A673 (cell line): Measurements from ENCODE around the gene RHPN2. TPM values are rescaled to one million over a fixed set of nuclear protein-coding genes. Genes with fewer than 3 reads are reported as not detected.
"Not testable (repeated sequence)": the region's sequence is repeated elsewhere in the genome, so short reads cannot be mapped to it uniquely, and the experiment has no call there.

Experiments used
- BruUV-seq: library from RNA; stranded (reverse); fragments of 400-500 nt; replicated peaks from 2 replicates; lab custom pipeline; 2021; lab: Mats Ljungman, UMichigan
- CTCF ChIA-PET: fragments of 300-600 bp; sonication (Branson Sonifier 250); formaldehyde crosslinking; loops from one replicate; lab custom pipeline; 2022; ENCODE audit warnings: antibody characterized with exemption; lab: Charles Lee
- POLR2A ChIA-PET: fragments of 300-600 bp; sonication (Branson Sonifier 250); formaldehyde crosslinking; loops from one replicate; lab custom pipeline; 2022; ENCODE audit warnings: antibody characterized with exemption; ENCODE audit not compliant: low non-redundant PET; lab: Charles Lee
- DNase-seq: peaks from one replicate; pipeline ENCODE4 v3.0.0-alpha.2; 2015; ENCODE audit warnings: low spot score
- H3K27ac ChIP-seq: fragments of 200-600 bp; sonication (generic); 2 replicates; pipeline ENCODE4 v1.5.1; 2016; ENCODE audit warnings: mixed run types, low read depth, mild to moderate bottlenecking, mixed read lengths, antibody characterized with exemption, low read length; ENCODE audit not compliant: poor library complexity, severe bottlenecking
- H3K27me3 ChIP-seq: fragments of 200-600 bp; sonication (generic); replicated peaks from 2 replicates; pipeline ENCODE4 v1.6.1; 2017; ENCODE audit warnings: mixed run types, low read depth, mild to moderate bottlenecking, mixed read lengths, antibody characterized with exemption, low read length; ENCODE audit not compliant: insufficient read depth, poor library complexity
- H3K36me3 ChIP-seq: fragments of 200-600 bp; sonication (generic); 2 replicates; pipeline ENCODE4 v1.6.1; 2016; ENCODE audit warnings: mixed run types, mild to moderate bottlenecking, mixed read lengths, antibody characterized with exemption, low read length; ENCODE audit not compliant: insufficient read depth, poor library complexity, severe bottlenecking
- H3K4me1 ChIP-seq: fragments of 200-600 bp; sonication (generic); 2 replicates; pipeline ENCODE4 v1.6.1; 2017; ENCODE audit warnings: mixed run types, mild to moderate bottlenecking, mixed read lengths, antibody characterized with exemption, low read length; ENCODE audit not compliant: insufficient read depth, poor library complexity, severe bottlenecking
- H3K4me3 ChIP-seq: fragments of 200-600 bp; sonication (generic); 2 replicates; pipeline ENCODE4 v1.5.1; 2016; ENCODE audit warnings: low read depth, mixed run types, mild to moderate bottlenecking, mixed read lengths, low read length; ENCODE audit not compliant: poor library complexity, severe bottlenecking
- H3K9me3 ChIP-seq: fragments of 200-600 bp; sonication (generic); 2 replicates; pipeline ENCODE4 v1.6.1; 2016; ENCODE audit warnings: mixed run types, low read depth, mild to moderate bottlenecking, mixed read lengths, antibody characterized with exemption, low read length; ENCODE audit not compliant: poor library complexity, severe bottlenecking
- CTCF ChIP-seq: fragments of 300-800, 200-600 bp; sonication (generic); conservative IDR thresholded peaks from 2 replicates; pipeline ENCODE4 v1.5.1; 2017; ENCODE audit warnings: low read depth, mild to moderate bottlenecking, antibody characterized with exemption, low read length, moderate library complexity, mixed read lengths
- EZH2 ChIP-seq: fragments of 200-600 bp; sonication (generic); IDR thresholded peaks from 2 replicates; pipeline ENCODE4 v1.6.1; 2017; ENCODE audit warnings: borderline replicate concordance, low read depth, mild to moderate bottlenecking, mixed read lengths, antibody characterized with exemption, low read length; ENCODE audit not compliant: poor library complexity, severe bottlenecking
- intact Hi-C: fragments of 100-400 bp; cut with micrococcal nuclease; formaldehyde crosslinking; loops from one replicate; pipeline ENCODE4 v1.10.0; 2022; ENCODE audit not compliant: unreplicated experiment
- total RNA-seq: library from RNA; stranded (reverse); gene quantifications from 2 replicates; pipeline ENCODE4 v1.2.3, GENCODE V29; 2021

Gene RHPN2
- total RNA-seq, 1 experiment from 2014 or later, result 10.5 TPM

GRCh38 chr19:33036370-33037167 is 28.1 kb downstream of the RHPN2 start:
- CTCF ChIA-PET, BruUV-seq: not testable (repeated sequence)

DNA sequence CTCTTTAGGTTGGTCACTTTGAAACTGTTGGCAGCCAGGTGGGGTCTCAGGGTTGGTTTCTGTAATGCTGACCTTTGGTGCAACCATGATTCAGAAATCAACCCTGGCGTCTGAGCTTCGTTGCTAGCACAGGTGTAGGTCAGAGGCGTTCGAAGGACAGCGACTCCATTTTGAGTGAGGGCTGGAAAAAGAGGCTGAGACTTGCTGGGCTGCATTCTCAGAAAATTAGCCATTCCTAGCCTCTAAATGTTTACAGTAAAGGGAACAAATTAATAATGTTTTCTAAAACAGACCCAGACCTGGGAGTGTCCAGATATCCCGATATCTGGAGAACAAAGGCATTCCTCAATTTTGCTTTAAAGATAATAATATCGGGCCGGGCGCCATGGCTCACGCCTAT is 29.2 kb downstream of the RHPN2 start:
- Histone ChIP-seq H3K27me3 (no peaks in the 10 kb centered on the region), H3K36me3 (no peaks in the 10 kb centered on the region), H3K4me3 (no peak overlapping the region), H3K9me3 (no peaks in the 10 kb centered on the region), H3K27ac (no peak overlapping the region), H3K4me1 (no peaks in the 10 kb centered on the region)
- intact Hi-C loops, result no loop called here
- CTCF ChIA-PET, result no interaction called here
- DNase-seq, result no peak
- POLR2A ChIA-PET, result no interaction called here
- no TSS peak for BruUV-seq
- TF ChIP-seq CTCF (no peak), EZH2 (no peak)

More at GRCh38 chr19:33036370-33037167, 28.1 kb downstream of the RHPN2 start:
- H3K9me3 ChIP-seq, DNase-seq, H3K4me1 ChIP-seq, POLR2A ChIA-PET, H3K4me3 ChIP-seq, intact Hi-C loops, H3K36me3 ChIP-seq, H3K27me3 ChIP-seq, H3K27ac ChIP-seq: not testable (repeated sequence)

GRCh38 chr19:33032218-33032781 is 32.4 kb downstream of the RHPN2 start:
- ChIA-PET CTCF (interaction anchor here (0.6 kb wide), 1 partner anchor 22 kb away, joined by 6 read pairs; no protein-coding TSS in a partner anchor), POLR2A (interaction anchor here (0.6 kb wide), 1 partner anchor 59 kb away, joined by 3 read pairs; no protein-coding TSS in a partner anchor)
- DNase-seq, result no peak
- H3K27ac ChIP-seq, result no peak overlapping the region
- H3K27me3 ChIP-seq, result no peaks in the 10 kb centered on the region
- no peaks in the 10 kb centered on the region for H3K9me3 ChIP-seq
- TF ChIP-seq EZH2 (no peak), CTCF (no peak)
- H3K4me3 ChIP-seq, result no peak overlapping the region
- H3K4me1 ChIP-seq, result no peaks in the 10 kb centered on the region
- no peaks in the 10 kb centered on the region for H3K36me3 ChIP-seq
- no TSS peak for BruUV-seq
- intact Hi-C loops, result no loop called here
